ENCODE data around the gene F2RL3. TPM values are rescaled to one million over a fixed set of nuclear protein-coding genes. Genes with fewer than 3 reads are reported as not detected.

The F2RL3 gene
- total RNA-seq, 1 experiment from 2014 or later = not detected

GRCh38 chr19:16940626-16941025 is 51.8 kb downstream of the F2RL3 start:
- TF ChIP-seq TCF7L2 (IDR thresholded peaks at IDR 0.05; ENCODE audit: low read depth, low read length) (no peak), POLR2AphosphoS5 (IDR thresholded peaks at IDR 0.05; ENCODE audit: low read depth, low read length) (no peak), SIN3A (IDR thresholded peaks at IDR 0.05; ENCODE audit: borderline replicate concordance, insufficient read depth, low read depth, low read length) (no peak), CTCF (IDR thresholded peaks at IDR 0.05) (no peak), REST (IDR thresholded peaks at IDR 0.05; ENCODE audit: insufficient read depth in 1 of 2, low read depth in 2 of 2, low read length in 1 of 2) (no peak)
- Histone ChIP-seq H3K27ac (ENCODE audit: low read length) (no peak overlapping the region), H3K9me3 (ENCODE audit: control insufficient read depth, insufficient read depth, low read depth, low read length) (no peaks in the 10 kb centered on the region), H3K36me3 (ENCODE audit: control insufficient read depth, insufficient read depth, low read length) (no peaks in the 10 kb centered on the region), H3K4me1 (ENCODE audit: control insufficient read depth, insufficient read depth, low read length) (no peaks in the 10 kb centered on the region), H3K27me3 (ENCODE audit: control insufficient read depth, insufficient read depth, low read length) (no peaks in the 10 kb centered on the region), H3K4me3 (ENCODE audit: low read depth in 2 of 2, low read length in 2 of 2) (no peak overlapping the region)
- no peak for DNase-seq (ENCODE audit: low read depth, low spot score)
- in situ Hi-C loops (cut with HindIII; ENCODE audit: low pct_unique_long_range_greater_than_20kb, low sequenced_read_pairs) = no loop called here
- ATAC-seq = no peak
- CTCF ChIA-PET = interaction anchor here (0.5 kb wide), 1 partner anchor 17 kb away, joined by 4 read pairs; no protein-coding TSS in a partner anchor
- intact Hi-C loops (cut with micrococcal nuclease; ENCODE audit: unreplicated experiment) = no loop called here
- POLR2A ChIA-PET = no interaction called here
- BruUV-seq (replicated peaks) = no TSS peak

Other genes with a start within 250 kb of the F2RL3 start
- 70.7 TPM for gene SMIM7, start 228.9 kb upstream of the F2RL3 start, total RNA-seq (2021; ENCODE audit: unreplicated experiment)
- 8.4 TPM for gene TMEM38A, start 227.9 kb upstream of the F2RL3 start, total RNA-seq (2021; ENCODE audit: unreplicated experiment)
- 1.4 TPM for gene NWD1, start 169.2 kb upstream of the F2RL3 start, total RNA-seq (2021; ENCODE audit: unreplicated experiment)
- gene SIN3B, start 59.6 kb upstream of the F2RL3 start, total RNA-seq (2021; ENCODE audit: unreplicated experiment) = 47.0 TPM
- gene CPAMD8, start 137.8 kb downstream of the F2RL3 start, total RNA-seq (2021; ENCODE audit: unreplicated experiment) = 2.0 TPM
- 18.2 TPM for gene HAUS8, start 186.5 kb downstream of the F2RL3 start, total RNA-seq (2021; ENCODE audit: unreplicated experiment)
- 79.4 TPM for gene MYO9B, start 186.8 kb downstream of the F2RL3 start, total RNA-seq (2021; ENCODE audit: unreplicated experiment)